Mucosa of descending colon (tissue), 3 donors: ENCODE measurements around the gene AK8. TPM values are rescaled to one million over a fixed set of nuclear protein-coding genes. Genes with fewer than 3 reads are reported as not detected.

ENCODE experiments used
- ATAC-seq: fragments of 200-7000 bp; cut with Tn5 transposase; one replicate; pipeline ENCODE4 v1.9.1; 2020; ENCODE audit warnings: mild to moderate bottlenecking, moderate library complexity
- DNase-seq, 3 donors: peaks; one replicate each; pipeline ENCODE4 v3.0.0-alpha.2; 2020
- H3K36me3 ChIP-seq: fragments of 200-600 bp; one replicate; pipeline ENCODE4 v1.8.0; 2021; ENCODE audit warnings: low read depth, mild to moderate bottlenecking
- H3K4me1 ChIP-seq: fragments of 200-600 bp; one replicate; pipeline ENCODE4 v1.8.0; 2021; ENCODE audit warnings: low read depth, mild to moderate bottlenecking
- H3K4me3 ChIP-seq: fragments of 200-600 bp; one replicate; pipeline ENCODE4 v1.8.0; 2021; ENCODE audit warnings: mild to moderate bottlenecking
- H3K9me3 ChIP-seq: fragments of 200-600 bp; one replicate; pipeline ENCODE4 v1.8.0; 2021; ENCODE audit warnings: mild to moderate bottlenecking
- CTCF ChIP-seq: fragments of 200-600 bp; IDR thresholded peaks from one replicate; pipeline ENCODE4 v1.8.0; 2022; ENCODE audit warnings: antibody characterized with exemption, mild to moderate bottlenecking
- intact Hi-C, 2 donors: fragments of 100-400 bp; cut with DNase I in 1 of 2; cut with micrococcal nuclease in 1 of 2; formaldehyde crosslinking; loops; one replicate each; pipeline versions ENCODE4 v1.11.0 to v1.11.1; 2022; cut with DNase I, micrococcal nuclease
- total RNA-seq, 3 donors: library from RNA; stranded (reverse); fragmentation: NEBNext Ultra II Directional in 2 of 3; extraction: Animal tissue kit (Norgen Biotek cat#: 25700) in 2 of 3; gene quantifications; one replicate each; pipeline versions ENCODE4 v1.2.1 to v1.2.4, GENCODE V29; 2021 to 2023
- donor health status: DM: no; HTN: no; CAD: no; lungs with moderate emphysema.
- donor health status: DM: no; HTN: no; CAD: no.
- donor health status: DM: no; HTN: yes; CAD: no.

Gene AK8
- total RNA-seq, 3 donors from 2014 or later, result 0.96 to 2.0 TPM; not detected in 1

- no peak for TF ChIP-seq CTCF
- ATAC-seq (no peak), DNase-seq (no peak)
- Histone ChIP-seq H3K4me3 (no peak overlapping the region), H3K4me1 (no peaks in the 10 kb centered on the region), H3K36me3 (no peaks in the 10 kb centered on the region), H3K9me3 (no peaks in the 10 kb centered on the region)
- intact Hi-C loops, result no loop called here
Observed at GRCh38 chr9:132710333-132710732, 167.8 kb downstream of the AK8 start.

GRCh38 chr9:132708769-132709430 lies 169.2 kb downstream of the AK8 start:
- no peak for DNase-seq
- intact Hi-C loops, result no loop called here

GRCh38 chr9:132708239-132708638 lies 169.8 kb downstream of the AK8 start:
- no peaks in the 10 kb centered on the region for H3K9me3 ChIP-seq
- no peaks in the 10 kb centered on the region for H3K4me1 ChIP-seq
- H3K4me3 ChIP-seq, result no peak overlapping the region
- no peaks in the 10 kb centered on the region for H3K36me3 ChIP-seq
- DNase-seq (no peak), ATAC-seq (no peak)
- TF ChIP-seq CTCF, result no peak
- intact Hi-C loops, result no loop called here

More at GRCh38 chr9:132708769-132709430, 169.2 kb downstream of the AK8 start:
- no peak for ATAC-seq
- Histone ChIP-seq H3K4me1 (no peaks in the 10 kb centered on the region), H3K9me3 (no peaks in the 10 kb centered on the region), H3K36me3 (no peaks in the 10 kb centered on the region), H3K4me3 (no peak overlapping the region)
- no peak for TF ChIP-seq CTCF

GRCh38 chr9:132703336-132703735 lies 174.7 kb downstream of the AK8 start:
- no peak overlapping the region for H3K4me3 ChIP-seq
- ATAC-seq, result no peak
- no peaks in the 10 kb centered on the region for H3K36me3 ChIP-seq
- intact Hi-C loops, result no loop called here
- no peaks in the 10 kb centered on the region for H3K4me1 ChIP-seq
- TF ChIP-seq CTCF, result no peak
- DNase-seq, result no peak
- H3K9me3 ChIP-seq, result no peaks in the 10 kb centered on the region

GRCh38 chr9:132702254-132702653 lies 175.8 kb downstream of the AK8 start:
- no peak for TF ChIP-seq CTCF
- no peaks in the 10 kb centered on the region for H3K4me1 ChIP-seq

GRCh38 chr9:132699956-132700355 lies 178.1 kb downstream of the AK8 start:
- DNase-seq (no peak), ATAC-seq (no peak)
- Histone ChIP-seq H3K36me3 (no peaks in the 10 kb centered on the region), H3K4me3 (no peak overlapping the region), H3K9me3 (peaks cover 19% of the 10 kb centered on the region), H3K4me1 (no peaks in the 10 kb centered on the region)
- no peak for TF ChIP-seq CTCF
- intact Hi-C loops, result no loop called here

More at GRCh38 chr9:132702254-132702653, 175.8 kb downstream of the AK8 start:
- intact Hi-C loops, result no loop called here
- no peak for DNase-seq
- no peaks in the 10 kb centered on the region for H3K36me3 ChIP-seq
- no peak overlapping the region for H3K4me3 ChIP-seq
- H3K9me3 ChIP-seq, result peaks cover 10% of the 10 kb centered on the region
- ATAC-seq, result no peak
